Measurements from ENCODE around the gene PARK7. TPM values are rescaled to one million over a fixed set of nuclear protein-coding genes. Genes with fewer than 3 reads are reported as not detected.

Gene PARK7
- total and polyA plus RNA-seq, 4 donors: 192 to 503 (median 262) TPM

GRCh38 chr1:7984811-7985210 is 23.3 kb downstream of the PARK7 start:
- ATAC-seq (ENCODE audit: low FRiP score): no peak
- no peak overlapping the region for H3K4me3 ChIP-seq (ENCODE audit: low read length in 2 of 2)
- 92% methylated on average over 15 of the region's 15 CpGs for WGBS, 2 donors
- peak in 1 of 2 donors; percentile 26 for DNase-seq
- H3K9me3 ChIP-seq (ENCODE audit: control insufficient read depth, low read length): no peaks in the 10 kb centered on the region
- H3K27me3 ChIP-seq (ENCODE audit: control insufficient read depth in 1 of 2, insufficient read depth in 2 of 2, low read length in 1 of 2): no peaks in the 10 kb centered on the region
- H3K4me1 ChIP-seq (ENCODE audit: control insufficient read depth in 1 of 2, insufficient read depth in 2 of 2, low read length in 2 of 2): no peaks in the 10 kb centered on the region
- intact Hi-C loops (cut with DNase I): loop anchor here (2.0 to 5.0 kb wide), 2 partner anchors 330 to 332 kb away; partner anchors contain the start of gene SLC45A1 (in 1 of the 2)
- H3K27ac ChIP-seq (ENCODE audit: low read depth in 1 of 2, low read length in 2 of 2): no peak overlapping the region
- H3K36me3 ChIP-seq (ENCODE audit: control insufficient read depth in 1 of 2, insufficient read depth in 2 of 2, low read length in 1 of 2): peaks cover 0 to 10% of the 10 kb centered on the region in 2 donors

GRCh38 chr1:7985851-7986612 is 24.5 kb downstream of the PARK7 start:
- ATAC-seq (ENCODE audit: low FRiP score) (no peak), DNase-seq (peak in 1 of 2 donors; percentile 58)
- Histone ChIP-seq H3K4me1 (ENCODE audit: control insufficient read depth in 1 of 2, insufficient read depth in 2 of 2, low read length in 2 of 2) (no peaks in the 10 kb centered on the region), H3K4me3 (ENCODE audit: low read length in 2 of 2) (no peak overlapping the region), H3K27ac (ENCODE audit: low read depth in 1 of 2, low read length in 2 of 2) (no peak overlapping the region), H3K36me3 (ENCODE audit: control insufficient read depth in 1 of 2, insufficient read depth in 2 of 2, low read length in 1 of 2) (peaks cover 0 to 7% of the 10 kb centered on the region in 2 donors), H3K9me3 (ENCODE audit: control insufficient read depth, low read length) (no peaks in the 10 kb centered on the region), H3K27me3 (ENCODE audit: control insufficient read depth in 1 of 2, insufficient read depth in 2 of 2, low read length in 1 of 2) (no peaks in the 10 kb centered on the region)
- intact Hi-C loops (cut with DNase I): loop anchor here in 1 of 2 donors (2.0 kb wide), 1 partner anchor 329 kb away; no protein-coding TSS in a partner anchor
- 73 to 74% methylated on average over 15 of the region's 15 CpGs for WGBS, 2 donors

DNA sequence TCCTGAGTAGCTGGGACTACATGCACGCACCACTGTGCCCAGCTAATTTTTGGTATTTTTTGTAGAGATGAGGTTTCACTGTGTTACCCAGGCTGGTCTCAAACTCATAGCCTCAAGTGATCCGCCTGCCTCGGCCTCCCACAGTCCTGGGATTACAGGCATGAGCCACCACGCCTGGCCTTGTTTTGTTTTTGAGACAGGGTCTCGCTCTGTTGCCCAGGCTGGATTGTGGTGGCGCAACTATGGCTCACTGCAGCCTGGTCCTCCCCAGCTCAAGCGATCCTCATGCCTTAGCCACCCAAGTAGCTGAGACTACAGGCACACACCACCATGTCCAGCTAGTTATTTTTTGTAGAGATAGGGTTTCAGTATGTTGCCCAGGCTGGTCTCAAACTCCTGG is 26.0 kb downstream of the PARK7 start:
- no peak overlapping the region for H3K4me3 ChIP-seq (ENCODE audit: low read length in 2 of 2)
- intact Hi-C loops (cut with DNase I): no loop called here
- DNase-seq (peak in 1 of 2 donors; percentile 65), ATAC-seq (ENCODE audit: low FRiP score) (no peak)
- no peaks in the 10 kb centered on the region for H3K27me3 ChIP-seq (ENCODE audit: control insufficient read depth in 1 of 2, insufficient read depth in 2 of 2, low read length in 1 of 2)
- WGBS, 2 donors: 96 to 97% methylated on average over 7 of the region's 7 CpGs
- H3K36me3 ChIP-seq (ENCODE audit: control insufficient read depth in 1 of 2, insufficient read depth in 2 of 2, low read length in 1 of 2): peaks cover 0 to 5% of the 10 kb centered on the region in 2 donors
- no peak overlapping the region for H3K27ac ChIP-seq (ENCODE audit: low read depth in 1 of 2, low read length in 2 of 2)
- no peaks in the 10 kb centered on the region for H3K4me1 ChIP-seq (ENCODE audit: control insufficient read depth in 1 of 2, insufficient read depth in 2 of 2, low read length in 2 of 2)
- no peaks in the 10 kb centered on the region for H3K9me3 ChIP-seq (ENCODE audit: control insufficient read depth, low read length)

DNA sequence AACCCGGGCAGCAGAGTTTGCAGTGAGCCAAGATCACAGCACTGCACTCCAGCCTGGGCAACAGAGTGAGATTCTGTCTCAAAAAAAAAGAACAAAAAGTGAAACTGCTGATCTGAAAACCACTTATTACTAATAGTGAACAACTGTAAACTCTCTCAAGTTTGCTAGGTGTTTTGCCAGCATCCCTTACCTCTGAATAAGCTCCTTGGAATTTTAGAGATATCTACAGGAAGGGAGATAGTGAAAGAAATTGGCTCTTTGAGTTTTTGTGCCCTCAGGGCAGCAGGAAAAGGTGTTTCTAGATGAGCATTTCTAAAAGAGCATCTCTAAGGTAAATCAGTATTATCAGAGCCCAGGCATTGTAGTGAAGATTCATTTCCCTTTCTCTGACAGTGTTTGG is 27.1 kb downstream of the PARK7 start:
- Histone ChIP-seq H3K9me3 (ENCODE audit: control insufficient read depth, low read length) (no peaks in the 10 kb centered on the region), H3K36me3 (ENCODE audit: control insufficient read depth in 1 of 2, insufficient read depth in 2 of 2, low read length in 1 of 2) (peaks cover 0 to 3% of the 10 kb centered on the region in 2 donors), H3K4me1 (ENCODE audit: control insufficient read depth in 1 of 2, insufficient read depth in 2 of 2, low read length in 2 of 2) (no peaks in the 10 kb centered on the region), H3K27ac (ENCODE audit: low read depth in 1 of 2, low read length in 2 of 2) (peak overlapping the region in 1 of 2 donors; percentile 20), H3K4me3 (ENCODE audit: low read length in 2 of 2) (no peak overlapping the region), H3K27me3 (ENCODE audit: control insufficient read depth in 1 of 2, insufficient read depth in 2 of 2, low read length in 1 of 2) (no peaks in the 10 kb centered on the region)
- intact Hi-C loops (cut with DNase I): no loop called here
- ATAC-seq (ENCODE audit: low FRiP score) (no peak), DNase-seq (no peak)
- 79 to 90% methylated on average over 1 of the region's 1 CpG for WGBS, 2 donors

DNA sequence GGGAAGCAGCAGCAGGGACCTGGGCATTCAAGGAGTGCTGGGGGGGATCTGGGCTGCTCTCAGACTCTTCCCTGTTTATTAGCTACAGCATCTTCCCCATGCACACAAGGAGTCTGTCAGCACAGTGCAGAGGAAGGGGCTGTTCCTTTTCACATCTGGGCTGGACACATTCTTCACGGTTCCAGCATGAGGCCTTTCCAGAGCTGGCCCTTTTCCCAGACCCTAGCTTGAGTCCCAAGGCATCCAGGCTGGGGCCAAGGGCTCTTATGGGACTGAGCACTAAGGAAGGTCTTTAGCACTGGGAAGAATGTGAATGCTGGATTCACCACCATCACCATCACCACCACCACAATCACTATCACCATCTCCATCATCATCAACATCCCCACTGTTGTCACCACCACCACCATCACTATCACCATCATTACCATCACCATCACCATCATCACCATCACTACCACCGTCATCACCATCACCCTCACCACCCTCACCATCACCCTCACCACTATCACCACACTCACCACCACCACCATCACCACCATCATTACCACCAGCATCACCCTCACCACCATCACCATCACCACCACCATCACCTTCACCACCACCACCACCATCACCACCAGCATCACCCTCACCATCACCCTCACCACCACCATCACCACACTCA is 28.4 kb downstream of the PARK7 start:
- no peak overlapping the region for H3K27ac ChIP-seq (ENCODE audit: low read depth in 1 of 2, low read length in 2 of 2)
- DNase-seq: peak in 1 of 2 donors; percentile 38
- ATAC-seq (ENCODE audit: low FRiP score): peak; percentile 46
- no peaks in the 10 kb centered on the region for H3K4me1 ChIP-seq (ENCODE audit: control insufficient read depth in 1 of 2, insufficient read depth in 2 of 2, low read length in 2 of 2)
- intact Hi-C loops (cut with DNase I): no loop called here
- H3K9me3 ChIP-seq (ENCODE audit: control insufficient read depth, low read length): no peaks in the 10 kb centered on the region
- WGBS, 2 donors: 47 to 53% methylated on average over 2 of the region's 2 CpGs
- H3K4me3 ChIP-seq (ENCODE audit: low read length in 2 of 2): no peak overlapping the region
- peaks cover 0 to 3% of the 10 kb centered on the region in 2 donors for H3K36me3 ChIP-seq (ENCODE audit: control insufficient read depth in 1 of 2, insufficient read depth in 2 of 2, low read length in 1 of 2)
- H3K27me3 ChIP-seq (ENCODE audit: control insufficient read depth in 1 of 2, insufficient read depth in 2 of 2, low read length in 1 of 2): no peaks in the 10 kb centered on the region

DNA sequence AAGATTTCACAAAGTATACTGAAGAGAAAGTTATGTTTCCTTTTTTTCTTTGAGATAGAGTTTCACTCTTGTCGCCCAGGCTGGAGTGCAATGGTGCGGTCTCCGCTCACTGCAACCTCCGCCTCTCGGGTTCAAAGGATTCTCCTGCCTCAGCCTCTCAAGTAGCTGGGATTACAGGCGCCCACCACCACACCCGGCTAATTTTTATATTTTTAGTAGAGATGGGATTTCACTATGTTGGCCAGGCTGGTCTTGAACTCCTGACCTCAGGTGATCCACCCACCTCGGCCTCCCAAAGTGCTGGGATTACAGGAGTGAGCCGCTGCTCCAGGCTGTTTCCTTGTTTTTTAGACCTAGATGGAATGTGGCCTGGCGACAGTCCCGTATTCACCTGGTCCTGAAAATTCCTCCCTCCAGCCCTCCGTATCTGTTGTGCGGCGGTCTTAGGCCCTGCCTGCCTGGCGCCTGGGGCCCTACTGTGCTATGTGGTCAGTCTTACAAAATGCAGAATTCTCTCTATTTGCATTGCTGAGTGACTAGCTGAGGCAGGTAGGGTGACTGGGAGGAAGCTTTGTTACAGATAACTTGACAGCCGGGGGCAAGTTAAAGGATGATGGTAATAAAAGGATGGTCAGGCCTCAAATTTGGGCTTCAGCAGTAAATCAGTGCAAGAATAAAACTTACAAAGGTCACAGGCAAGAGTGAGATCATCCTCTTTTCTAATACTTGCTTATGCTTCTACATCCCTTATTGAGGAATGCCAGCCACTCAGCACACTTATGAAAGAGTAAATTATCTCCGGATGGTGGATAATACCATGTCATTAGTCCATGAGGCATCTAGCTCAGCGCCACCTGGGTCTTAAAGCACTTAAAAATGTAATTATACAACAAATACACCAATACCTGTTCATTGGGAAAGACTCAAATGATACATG is 30.3 kb downstream of the PARK7 start:
- intact Hi-C loops (cut with DNase I): no loop called here
- ATAC-seq (ENCODE audit: low FRiP score): no peak
- no peak for DNase-seq
- no peak overlapping the region for H3K27ac ChIP-seq (ENCODE audit: low read depth in 1 of 2, low read length in 2 of 2)
- H3K27me3 ChIP-seq (ENCODE audit: control insufficient read depth in 1 of 2, insufficient read depth in 2 of 2, low read length in 1 of 2): no peaks in the 10 kb centered on the region
- H3K4me1 ChIP-seq (ENCODE audit: control insufficient read depth in 1 of 2, insufficient read depth in 2 of 2, low read length in 2 of 2): no peaks in the 10 kb centered on the region
- WGBS, 2 donors: 92 to 94% methylated on average over 18 of the region's 18 CpGs
- H3K9me3 ChIP-seq (ENCODE audit: control insufficient read depth, low read length): no peaks in the 10 kb centered on the region
- no peaks in the 10 kb centered on the region for H3K36me3 ChIP-seq (ENCODE audit: control insufficient read depth in 1 of 2, insufficient read depth in 2 of 2, low read length in 1 of 2)
- H3K4me3 ChIP-seq (ENCODE audit: low read length in 2 of 2): no peak overlapping the region

GRCh38 chr1:7992885-7993284 is 31.4 kb downstream of the PARK7 start:
- H3K9me3 ChIP-seq (ENCODE audit: control insufficient read depth, low read length): no peaks in the 10 kb centered on the region
- no peaks in the 10 kb centered on the region for H3K36me3 ChIP-seq (ENCODE audit: control insufficient read depth in 1 of 2, insufficient read depth in 2 of 2, low read length in 1 of 2)
- H3K27ac ChIP-seq (ENCODE audit: low read depth in 1 of 2, low read length in 2 of 2): no peak overlapping the region
- WGBS, 2 donors: 96 to 98% methylated on average over 4 of the region's 4 CpGs
- no peak for DNase-seq
- intact Hi-C loops (cut with DNase I): no loop called here
- H3K4me3 ChIP-seq (ENCODE audit: low read length in 2 of 2): no peak overlapping the region
- H3K4me1 ChIP-seq (ENCODE audit: control insufficient read depth in 1 of 2, insufficient read depth in 2 of 2, low read length in 2 of 2): no peaks in the 10 kb centered on the region
- no peak for ATAC-seq (ENCODE audit: low FRiP score)
- no peaks in the 10 kb centered on the region for H3K27me3 ChIP-seq (ENCODE audit: control insufficient read depth in 1 of 2, insufficient read depth in 2 of 2, low read length in 1 of 2)

Measured in aorta (tissue), 5 donors.